ENCODE measurements around the gene DNAH8.

Gene DNAH8

DNA sequence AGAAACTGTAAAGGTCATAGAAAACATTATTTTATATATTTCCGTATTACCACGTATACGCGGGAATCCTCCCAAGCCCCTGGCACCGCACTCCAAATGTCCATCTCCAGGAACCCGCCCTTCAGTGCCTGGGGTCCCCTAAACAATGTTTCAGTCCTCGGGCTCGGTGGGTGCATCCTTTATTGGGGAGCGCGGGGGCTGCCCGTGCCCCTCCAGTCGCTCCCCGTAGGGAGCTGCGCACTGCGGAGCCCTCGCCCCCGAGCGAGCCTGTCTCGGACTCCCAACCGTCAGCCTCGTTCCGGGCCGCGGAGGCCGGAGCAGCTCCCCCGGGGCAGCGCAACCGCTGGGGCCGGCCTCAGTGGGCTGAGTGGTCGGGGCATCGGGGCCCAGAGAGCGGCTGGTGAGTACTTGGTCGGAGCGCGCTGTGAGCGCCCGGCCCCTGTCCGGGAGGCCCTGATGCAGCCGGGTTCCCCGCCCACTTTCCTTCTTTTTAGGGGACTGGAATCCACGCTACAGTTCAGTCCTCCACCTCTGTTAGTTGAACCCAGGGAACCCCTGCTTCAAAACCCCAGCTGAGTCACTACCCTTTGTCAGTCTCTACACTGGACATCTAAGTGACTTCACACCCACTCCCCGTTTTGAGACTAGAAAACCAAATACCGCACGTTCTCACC lies at the start of gene DNAH8:
TSS of gene DNAH8 (plus strand) at position 296 of the 674 bp plus-strand sequence. CDS start 7,499 bp downstream, outside the sequence.
- Histone ChIP-seq H3K4me3 (ENCODE audit: low read length) (no peak within 1 kb of the TSS), H3K4me1 (ENCODE audit: control insufficient read depth, low read depth, low read length) (no peaks in the 10 kb centered on the region), H3K27me3 (ENCODE audit: control insufficient read depth, insufficient read depth, low read length) (no peaks in the 10 kb centered on the region), H3K9ac (ENCODE audit: low read length) (no peak within 1 kb of the TSS), H3K9me3 (ENCODE audit: control insufficient read depth, low read depth, low read length) (no peaks in the 10 kb centered on the region), H3K36me3 (ENCODE audit: control insufficient read depth, low read depth, low read length) (no peaks in the 10 kb centered on the region), H3K27ac (ENCODE audit: low read length) (no peak within 1 kb of the TSS)

DNA sequence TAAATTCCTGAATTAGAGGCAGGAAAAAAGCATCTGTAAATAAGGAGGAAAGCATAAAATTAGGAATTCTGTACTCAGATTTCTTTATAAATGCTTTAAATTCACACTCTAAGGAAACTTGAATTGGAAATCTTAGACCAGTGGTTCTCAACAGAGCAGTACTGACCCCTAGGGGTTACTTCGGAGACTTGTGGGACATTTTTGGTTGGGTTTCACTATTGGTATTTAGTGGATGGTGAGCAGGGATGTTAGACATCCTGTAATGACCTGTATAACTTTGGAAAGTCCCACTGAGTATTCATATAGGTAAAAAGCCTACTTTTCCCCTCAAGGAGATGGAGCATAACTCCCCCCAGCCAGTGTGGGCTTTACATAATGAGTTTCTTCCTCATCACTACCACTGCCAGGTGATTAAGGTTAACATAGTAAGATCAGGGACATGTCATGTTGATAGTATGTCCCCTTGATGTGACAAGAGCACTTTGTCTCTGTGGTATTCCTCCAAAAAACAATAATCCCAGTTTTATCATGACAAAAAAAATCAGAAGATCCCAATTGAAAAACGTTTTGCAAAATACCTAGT lies 43.1 kb upstream of the DNAH8 start:
- Histone ChIP-seq H3K27ac (ENCODE audit: low read length) (no peak overlapping the region), H3K4me1 (ENCODE audit: control insufficient read depth, low read depth, low read length) (no peaks in the 10 kb centered on the region), H3K9ac (ENCODE audit: low read length) (no peak overlapping the region), H3K4me3 (ENCODE audit: low read length) (no peak overlapping the region), H3K27me3 (ENCODE audit: control insufficient read depth, insufficient read depth, low read length) (no peaks in the 10 kb centered on the region), H3K36me3 (ENCODE audit: control insufficient read depth, low read depth, low read length) (peaks cover 24% of the 10 kb centered on the region), H3K9me3 (ENCODE audit: control insufficient read depth, low read depth, low read length) (no peaks in the 10 kb centered on the region)

- no peak overlapping the region for H3K4me3 ChIP-seq (ENCODE audit: low read length)
- no peaks in the 10 kb centered on the region for H3K9me3 ChIP-seq (ENCODE audit: control insufficient read depth, low read depth, low read length)
- no peaks in the 10 kb centered on the region for H3K27me3 ChIP-seq (ENCODE audit: control insufficient read depth, insufficient read depth, low read length)
- no peaks in the 10 kb centered on the region for H3K4me1 ChIP-seq (ENCODE audit: control insufficient read depth, low read depth, low read length)
- no peak overlapping the region for H3K27ac ChIP-seq (ENCODE audit: low read length)
- peaks cover 38% of the 10 kb centered on the region for H3K36me3 ChIP-seq (ENCODE audit: control insufficient read depth, low read depth, low read length)
- H3K9ac ChIP-seq (ENCODE audit: low read length): no peak overlapping the region
These were observed 41.5 kb upstream of the DNAH8 start for GRCh38 chr6:38673397-38674165.

DNA sequence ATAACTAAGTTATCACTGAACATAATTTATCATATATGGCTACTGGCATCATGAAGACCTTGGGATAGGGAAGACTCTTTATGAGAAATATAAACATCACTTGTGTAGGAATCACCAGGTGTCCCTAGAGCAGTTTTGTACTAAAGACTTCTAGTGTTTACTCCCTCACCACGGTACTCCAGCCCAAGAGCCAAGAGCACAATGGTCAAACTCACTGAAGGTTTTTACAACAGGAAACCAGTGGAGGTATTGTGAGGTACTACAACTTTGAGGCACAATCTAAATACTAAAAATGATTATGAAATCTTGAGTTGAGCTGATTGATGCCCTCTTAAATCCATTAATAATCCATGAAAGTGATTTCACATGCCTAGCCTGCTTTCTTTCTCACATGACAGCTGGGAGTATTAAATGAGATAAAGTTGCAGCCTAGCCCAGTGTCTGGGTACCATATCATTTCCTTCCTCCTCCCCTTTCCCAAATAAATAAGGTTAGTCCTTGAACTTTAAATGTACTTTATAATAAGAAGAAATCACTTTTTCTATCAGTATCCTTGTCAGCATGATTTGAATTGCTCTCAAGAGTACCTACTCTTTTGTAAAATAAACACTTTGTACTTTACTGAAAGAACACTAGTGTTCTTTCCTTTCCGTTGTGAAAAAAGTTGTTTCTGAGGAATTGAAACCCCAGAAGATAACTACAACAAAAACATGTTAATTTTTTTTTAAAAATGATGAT lies 38.7 kb upstream of the DNAH8 start:
- Histone ChIP-seq H3K27ac (ENCODE audit: low read length) (no peak overlapping the region), H3K4me3 (ENCODE audit: low read length) (no peak overlapping the region), H3K4me1 (ENCODE audit: control insufficient read depth, low read depth, low read length) (no peaks in the 10 kb centered on the region), H3K36me3 (ENCODE audit: control insufficient read depth, low read depth, low read length) (peaks cover 48% of the 10 kb centered on the region), H3K9ac (ENCODE audit: low read length) (no peak overlapping the region), H3K27me3 (ENCODE audit: control insufficient read depth, insufficient read depth, low read length) (no peaks in the 10 kb centered on the region), H3K9me3 (ENCODE audit: control insufficient read depth, low read depth, low read length) (no peaks in the 10 kb centered on the region)

- H3K36me3 ChIP-seq (ENCODE audit: control insufficient read depth, low read depth, low read length): peaks cover 55% of the 10 kb centered on the region
- no peaks in the 10 kb centered on the region for H3K4me1 ChIP-seq (ENCODE audit: control insufficient read depth, low read depth, low read length)
- no peak overlapping the region for H3K9ac ChIP-seq (ENCODE audit: low read length)
- H3K9me3 ChIP-seq (ENCODE audit: control insufficient read depth, low read depth, low read length): no peaks in the 10 kb centered on the region
- H3K27ac ChIP-seq (ENCODE audit: low read length): no peak overlapping the region
- no peaks in the 10 kb centered on the region for H3K27me3 ChIP-seq (ENCODE audit: control insufficient read depth, insufficient read depth, low read length)
- H3K4me3 ChIP-seq (ENCODE audit: low read length): no peak overlapping the region
These were observed 38.1 kb upstream of the DNAH8 start for GRCh38 chr6:38676974-38677544.

- Histone ChIP-seq H3K9me3 (ENCODE audit: control insufficient read depth, low read depth, low read length) (no peaks in the 10 kb centered on the region), H3K27ac (ENCODE audit: low read length) (no peak overlapping the region), H3K9ac (ENCODE audit: low read length) (no peak overlapping the region), H3K36me3 (ENCODE audit: control insufficient read depth, low read depth, low read length) (peaks cover 66% of the 10 kb centered on the region), H3K4me3 (ENCODE audit: low read length) (no peak overlapping the region), H3K4me1 (ENCODE audit: control insufficient read depth, low read depth, low read length) (no peaks in the 10 kb centered on the region), H3K27me3 (ENCODE audit: control insufficient read depth, insufficient read depth, low read length) (no peaks in the 10 kb centered on the region)
These were observed 36.8 kb upstream of the DNAH8 start for GRCh38 chr6:38678178-38678760.

GRCh38 chr6:38679668-38680067 lies 35.4 kb upstream of the DNAH8 start:
- no peak overlapping the region for H3K4me3 ChIP-seq (ENCODE audit: low read length)
- no peak overlapping the region for H3K9ac ChIP-seq (ENCODE audit: low read length)
- no peak overlapping the region for H3K27ac ChIP-seq (ENCODE audit: low read length)
- no peaks in the 10 kb centered on the region for H3K9me3 ChIP-seq (ENCODE audit: control insufficient read depth, low read depth, low read length)
- no peaks in the 10 kb centered on the region for H3K4me1 ChIP-seq (ENCODE audit: control insufficient read depth, low read depth, low read length)
- H3K27me3 ChIP-seq (ENCODE audit: control insufficient read depth, insufficient read depth, low read length): no peaks in the 10 kb centered on the region
- peaks cover 68% of the 10 kb centered on the region for H3K36me3 ChIP-seq (ENCODE audit: control insufficient read depth, low read depth, low read length)

DNA sequence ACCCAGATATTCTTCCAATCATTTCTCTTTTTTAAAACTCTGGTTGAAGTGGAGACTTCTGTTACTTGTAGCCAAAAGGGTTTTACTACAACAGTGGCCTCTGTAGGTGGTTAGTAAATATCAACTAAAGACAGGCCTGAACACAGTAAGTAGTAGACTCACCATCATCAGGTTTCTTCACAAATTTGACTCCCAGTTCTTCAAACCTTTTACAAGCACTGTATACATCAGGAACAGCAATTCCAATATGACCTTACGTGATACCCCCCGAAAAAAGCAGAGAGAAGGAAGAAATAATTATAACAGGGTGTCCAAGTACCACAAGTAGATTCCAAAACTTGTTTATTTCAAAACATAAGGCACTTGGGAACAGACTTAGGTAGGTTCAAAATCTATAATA lies 33.3 kb upstream of the DNAH8 start:
- Histone ChIP-seq H3K4me1 (ENCODE audit: control insufficient read depth, low read depth, low read length) (no peaks in the 10 kb centered on the region), H3K27ac (ENCODE audit: low read length) (no peak overlapping the region), H3K9me3 (ENCODE audit: control insufficient read depth, low read depth, low read length) (no peaks in the 10 kb centered on the region), H3K4me3 (ENCODE audit: low read length) (no peak overlapping the region), H3K36me3 (ENCODE audit: control insufficient read depth, low read depth, low read length) (peaks cover 59% of the 10 kb centered on the region), H3K9ac (ENCODE audit: low read length) (no peak overlapping the region), H3K27me3 (ENCODE audit: control insufficient read depth, insufficient read depth, low read length) (no peaks in the 10 kb centered on the region)

DNA sequence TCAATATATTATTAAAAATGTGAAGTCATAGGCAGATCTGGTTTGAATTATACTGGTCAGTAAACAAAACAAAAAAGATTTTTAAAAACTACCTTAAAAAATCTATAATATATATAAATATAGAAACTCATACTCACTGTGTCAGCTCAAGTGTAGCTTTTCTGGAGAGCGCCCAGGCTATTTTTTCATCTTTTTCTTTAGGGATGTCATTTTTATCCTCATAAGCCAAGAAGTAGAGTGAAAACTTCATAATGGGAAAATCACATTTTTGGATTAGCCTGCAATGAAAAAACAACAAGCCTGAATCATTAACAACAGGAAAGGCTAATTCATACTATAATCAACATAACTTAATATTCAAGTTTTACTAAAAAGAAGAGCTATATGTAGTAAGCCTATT lies 30.9 kb upstream of the DNAH8 start:
- Histone ChIP-seq H3K9ac (ENCODE audit: low read length) (no peak overlapping the region), H3K9me3 (ENCODE audit: control insufficient read depth, low read depth, low read length) (no peaks in the 10 kb centered on the region), H3K27me3 (ENCODE audit: control insufficient read depth, insufficient read depth, low read length) (no peaks in the 10 kb centered on the region), H3K4me1 (ENCODE audit: control insufficient read depth, low read depth, low read length) (no peaks in the 10 kb centered on the region), H3K27ac (ENCODE audit: low read length) (no peak overlapping the region), H3K36me3 (ENCODE audit: control insufficient read depth, low read depth, low read length) (peaks cover 43% of the 10 kb centered on the region), H3K4me3 (ENCODE audit: low read length) (no peak overlapping the region)

GRCh38 chr6:38684904-38685303 lies 30.2 kb upstream of the DNAH8 start:
- Histone ChIP-seq H3K4me1 (ENCODE audit: control insufficient read depth, low read depth, low read length) (no peaks in the 10 kb centered on the region), H3K36me3 (ENCODE audit: control insufficient read depth, low read depth, low read length) (peaks cover 43% of the 10 kb centered on the region), H3K4me3 (ENCODE audit: low read length) (no peak overlapping the region), H3K27me3 (ENCODE audit: control insufficient read depth, insufficient read depth, low read length) (no peaks in the 10 kb centered on the region), H3K9me3 (ENCODE audit: control insufficient read depth, low read depth, low read length) (no peaks in the 10 kb centered on the region), H3K27ac (ENCODE audit: low read length) (no peak overlapping the region), H3K9ac (ENCODE audit: low read length) (no peak overlapping the region)
